ENCODE measurements around the gene SRPK2.

DNA sequence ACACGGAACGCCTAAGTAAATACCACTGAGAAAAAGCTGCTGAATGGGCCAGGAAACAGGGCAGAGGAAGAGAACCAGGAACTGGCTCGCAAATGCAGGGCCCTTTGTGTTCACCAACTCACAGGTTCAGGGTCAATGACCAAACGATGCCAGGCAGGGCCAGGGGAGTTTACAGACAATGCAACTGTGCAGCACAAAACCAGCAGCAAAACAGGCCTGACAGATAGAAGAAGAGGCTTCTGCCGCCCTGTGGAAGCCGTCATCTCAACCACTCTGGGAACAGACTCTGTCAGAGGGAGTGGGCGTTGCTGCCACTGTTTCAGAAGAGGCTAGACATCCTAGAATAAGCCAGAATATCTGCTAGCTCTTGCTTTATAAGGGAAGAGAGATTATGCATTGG lies 256.8 kb downstream of the SRPK2 start:
- no peak for TF ChIP-seq POLR2A (IDR thresholded peaks at IDR 0.05)
- TF ChIP-seq, protein P1, sequence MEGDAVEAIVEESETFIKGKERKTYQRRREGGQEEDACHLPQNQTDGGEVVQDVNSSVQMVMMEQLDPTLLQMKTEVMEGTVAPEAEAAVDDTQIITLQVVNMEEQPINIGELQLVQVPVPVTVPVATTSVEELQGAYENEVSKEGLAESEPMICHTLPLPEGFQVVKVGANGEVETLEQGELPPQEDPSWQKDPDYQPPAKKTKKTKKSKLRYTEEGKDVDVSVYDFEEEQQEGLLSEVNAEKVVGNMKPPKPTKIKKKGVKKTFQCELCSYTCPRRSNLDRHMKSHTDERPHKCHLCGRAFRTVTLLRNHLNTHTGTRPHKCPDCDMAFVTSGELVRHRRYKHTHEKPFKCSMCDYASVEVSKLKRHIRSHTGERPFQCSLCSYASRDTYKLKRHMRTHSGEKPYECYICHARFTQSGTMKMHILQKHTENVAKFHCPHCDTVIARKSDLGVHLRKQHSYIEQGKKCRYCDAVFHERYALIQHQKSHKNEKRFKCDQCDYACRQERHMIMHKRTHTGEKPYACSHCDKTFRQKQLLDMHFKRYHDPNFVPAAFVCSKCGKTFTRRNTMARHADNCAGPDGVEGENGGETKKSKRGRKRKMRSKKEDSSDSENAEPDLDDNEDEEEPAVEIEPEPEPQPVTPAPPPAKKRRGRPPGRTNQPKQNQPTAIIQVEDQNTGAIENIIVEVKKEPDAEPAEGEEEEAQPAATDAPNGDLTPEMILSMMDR (IDR thresholded peaks at IDR 0.05) = no peak
